ENCODE measurements around the gene KRTAP12-1.

The KRTAP12-1 gene

GRCh38 chr21:44723177-44724131, 41.5 kb upstream of the KRTAP12-1 start:
- Histone ChIP-seq H3K36me3 (ENCODE audit: control insufficient read depth, insufficient read depth, low read length) (no peaks in the 10 kb centered on the region), H3K9ac (ENCODE audit: low read depth, low read length) (0 out of 2 replicates have a peak overlapping the region, but pooled peaks have one; percentile 14), H3K27ac (ENCODE audit: low read depth, low read length) (peak overlapping the region; percentile 20), H3K4me3 (ENCODE audit: low read depth, low read length) (peak overlapping the region; percentile 29; the same call in 1 of the 2 replicates), H3K4me1 (ENCODE audit: control insufficient read depth, insufficient read depth, low read length) (peaks cover 21% of the 10 kb centered on the region), H3K9me3 (ENCODE audit: control insufficient read depth, insufficient read depth, low read length) (no peaks in the 10 kb centered on the region), H3K27me3 (ENCODE audit: control insufficient read depth, insufficient read depth, low read length) (peaks cover 17% of the 10 kb centered on the region)

DNA sequence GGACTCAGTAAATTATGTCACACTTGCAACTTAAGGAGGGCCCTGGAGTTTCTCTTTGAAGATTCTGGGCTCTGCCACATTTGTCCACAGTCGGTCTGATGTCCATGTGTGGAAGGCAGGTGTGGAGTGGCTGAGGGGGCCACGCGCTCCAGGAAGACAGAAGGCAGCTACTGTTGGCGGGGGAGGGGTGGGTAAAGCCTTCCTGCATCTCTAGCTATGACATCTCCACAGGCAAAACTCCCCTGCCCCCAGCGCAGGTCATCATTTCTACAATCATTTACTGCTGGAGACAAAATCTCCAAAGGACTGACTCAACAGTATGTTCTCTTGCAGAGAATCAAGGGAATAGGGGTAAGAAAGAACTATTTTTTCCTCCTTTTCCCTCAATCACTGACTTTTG, 40.8 kb upstream of the KRTAP12-1 start:
- H3K9me3 ChIP-seq (ENCODE audit: control insufficient read depth, insufficient read depth, low read length), result no peaks in the 10 kb centered on the region
- H3K36me3 ChIP-seq (ENCODE audit: control insufficient read depth, insufficient read depth, low read length), result no peaks in the 10 kb centered on the region
- no peak overlapping the region for H3K9ac ChIP-seq (ENCODE audit: low read depth, low read length)
- peaks cover 28% of the 10 kb centered on the region for H3K4me1 ChIP-seq (ENCODE audit: control insufficient read depth, insufficient read depth, low read length)
- H3K27ac ChIP-seq (ENCODE audit: low read depth, low read length), result peak overlapping the region; percentile 20
- no peak overlapping the region for H3K4me3 ChIP-seq (ENCODE audit: low read depth, low read length)
- H3K27me3 ChIP-seq (ENCODE audit: control insufficient read depth, insufficient read depth, low read length), result peaks cover 17% of the 10 kb centered on the region

DNA sequence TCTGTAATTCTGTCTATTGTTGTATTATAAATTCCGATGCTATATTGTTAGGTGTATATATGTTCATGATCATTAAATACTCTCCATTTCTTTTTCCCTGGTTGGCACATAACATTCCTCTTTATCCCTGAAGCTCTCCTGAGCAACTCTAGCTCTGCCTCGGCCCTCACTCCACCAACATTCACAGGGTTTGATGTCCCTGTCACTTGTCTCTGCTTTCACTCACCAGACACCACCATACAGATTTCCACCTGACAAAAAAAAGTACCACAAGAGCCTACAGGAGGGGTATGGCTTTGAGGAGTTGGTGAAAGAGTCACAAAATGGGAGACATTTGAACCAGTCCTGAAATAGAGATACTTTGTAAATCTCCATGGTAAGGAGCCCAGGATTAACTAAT, 38.2 kb upstream of the KRTAP12-1 start:
- Histone ChIP-seq H3K27me3 (ENCODE audit: control insufficient read depth, insufficient read depth, low read length) (peaks cover 20% of the 10 kb centered on the region), H3K4me3 (ENCODE audit: low read depth, low read length) (no peak overlapping the region), H3K36me3 (ENCODE audit: control insufficient read depth, insufficient read depth, low read length) (no peaks in the 10 kb centered on the region), H3K9ac (ENCODE audit: low read depth, low read length) (no peak overlapping the region), H3K9me3 (ENCODE audit: control insufficient read depth, insufficient read depth, low read length) (no peaks in the 10 kb centered on the region), H3K27ac (ENCODE audit: low read depth, low read length) (no peak overlapping the region), H3K4me1 (ENCODE audit: control insufficient read depth, insufficient read depth, low read length) (peaks cover 30% of the 10 kb centered on the region)

GRCh38 chr21:44718571-44718970, 36.6 kb upstream of the KRTAP12-1 start:
- peaks cover 26% of the 10 kb centered on the region for H3K27me3 ChIP-seq (ENCODE audit: control insufficient read depth, insufficient read depth, low read length)
- no peak overlapping the region for H3K4me3 ChIP-seq (ENCODE audit: low read depth, low read length)
- H3K9ac ChIP-seq (ENCODE audit: low read depth, low read length), result no peak overlapping the region
- peaks cover 35% of the 10 kb centered on the region for H3K4me1 ChIP-seq (ENCODE audit: control insufficient read depth, insufficient read depth, low read length)
- no peak overlapping the region for H3K27ac ChIP-seq (ENCODE audit: low read depth, low read length)
- no peaks in the 10 kb centered on the region for H3K9me3 ChIP-seq (ENCODE audit: control insufficient read depth, insufficient read depth, low read length)
- H3K36me3 ChIP-seq (ENCODE audit: control insufficient read depth, insufficient read depth, low read length), result no peaks in the 10 kb centered on the region

- Histone ChIP-seq H3K27me3 (ENCODE audit: control insufficient read depth, insufficient read depth, low read length) (peaks cover 26% of the 10 kb centered on the region), H3K36me3 (ENCODE audit: control insufficient read depth, insufficient read depth, low read length) (no peaks in the 10 kb centered on the region), H3K27ac (ENCODE audit: low read depth, low read length) (no peak overlapping the region), H3K4me1 (ENCODE audit: control insufficient read depth, insufficient read depth, low read length) (peaks cover 33% of the 10 kb centered on the region), H3K4me3 (ENCODE audit: low read depth, low read length) (no peak overlapping the region), H3K9ac (ENCODE audit: low read depth, low read length) (no peak overlapping the region), H3K9me3 (ENCODE audit: control insufficient read depth, insufficient read depth, low read length) (no peaks in the 10 kb centered on the region)
Observed at GRCh38 chr21:44718093-44718492, 36.1 kb upstream of the KRTAP12-1 start.

GRCh38 chr21:44716984-44717383, 35.0 kb upstream of the KRTAP12-1 start:
- Histone ChIP-seq H3K27ac (ENCODE audit: low read depth, low read length) (no peak overlapping the region), H3K9ac (ENCODE audit: low read depth, low read length) (no peak overlapping the region), H3K4me3 (ENCODE audit: low read depth, low read length) (no peak overlapping the region), H3K36me3 (ENCODE audit: control insufficient read depth, insufficient read depth, low read length) (no peaks in the 10 kb centered on the region), H3K9me3 (ENCODE audit: control insufficient read depth, insufficient read depth, low read length) (no peaks in the 10 kb centered on the region), H3K27me3 (ENCODE audit: control insufficient read depth, insufficient read depth, low read length) (peaks cover 31% of the 10 kb centered on the region), H3K4me1 (ENCODE audit: control insufficient read depth, insufficient read depth, low read length) (peaks cover 35% of the 10 kb centered on the region)

GRCh38 chr21:44714905-44715304, 32.9 kb upstream of the KRTAP12-1 start:
- H3K9me3 ChIP-seq (ENCODE audit: control insufficient read depth, insufficient read depth, low read length), result no peaks in the 10 kb centered on the region
- no peak overlapping the region for H3K27ac ChIP-seq (ENCODE audit: low read depth, low read length)
- H3K36me3 ChIP-seq (ENCODE audit: control insufficient read depth, insufficient read depth, low read length), result no peaks in the 10 kb centered on the region
- H3K4me3 ChIP-seq (ENCODE audit: low read depth, low read length), result no peak overlapping the region
- H3K27me3 ChIP-seq (ENCODE audit: control insufficient read depth, insufficient read depth, low read length), result peaks cover 51% of the 10 kb centered on the region
- peaks cover 50% of the 10 kb centered on the region for H3K4me1 ChIP-seq (ENCODE audit: control insufficient read depth, insufficient read depth, low read length)
- no peak overlapping the region for H3K9ac ChIP-seq (ENCODE audit: low read depth, low read length)

- Histone ChIP-seq H3K4me3 (ENCODE audit: low read depth, low read length) (no peak overlapping the region), H3K27me3 (ENCODE audit: control insufficient read depth, insufficient read depth, low read length) (peaks cover 62% of the 10 kb centered on the region), H3K36me3 (ENCODE audit: control insufficient read depth, insufficient read depth, low read length) (no peaks in the 10 kb centered on the region), H3K9me3 (ENCODE audit: control insufficient read depth, insufficient read depth, low read length) (no peaks in the 10 kb centered on the region), H3K27ac (ENCODE audit: low read depth, low read length) (no peak overlapping the region), H3K4me1 (ENCODE audit: control insufficient read depth, insufficient read depth, low read length) (peaks cover 60% of the 10 kb centered on the region), H3K9ac (ENCODE audit: low read depth, low read length) (no peak overlapping the region)
Observed at GRCh38 chr21:44713846-44714245, 31.9 kb upstream of the KRTAP12-1 start.

- H3K27me3 ChIP-seq (ENCODE audit: control insufficient read depth, insufficient read depth, low read length), result peaks cover 69% of the 10 kb centered on the region
- peaks cover 59% of the 10 kb centered on the region for H3K4me1 ChIP-seq (ENCODE audit: control insufficient read depth, insufficient read depth, low read length)
- no peaks in the 10 kb centered on the region for H3K36me3 ChIP-seq (ENCODE audit: control insufficient read depth, insufficient read depth, low read length)
- no peak overlapping the region for H3K27ac ChIP-seq (ENCODE audit: low read depth, low read length)
- no peak overlapping the region for H3K4me3 ChIP-seq (ENCODE audit: low read depth, low read length)
- no peak overlapping the region for H3K9ac ChIP-seq (ENCODE audit: low read depth, low read length)
- H3K9me3 ChIP-seq (ENCODE audit: control insufficient read depth, insufficient read depth, low read length), result no peaks in the 10 kb centered on the region
Observed at GRCh38 chr21:44713130-44713529, 31.2 kb upstream of the KRTAP12-1 start.

- Histone ChIP-seq H3K4me1 (ENCODE audit: control insufficient read depth, insufficient read depth, low read length) (peaks cover 59% of the 10 kb centered on the region), H3K9me3 (ENCODE audit: control insufficient read depth, insufficient read depth, low read length) (no peaks in the 10 kb centered on the region), H3K27me3 (ENCODE audit: control insufficient read depth, insufficient read depth, low read length) (peaks cover 75% of the 10 kb centered on the region), H3K36me3 (ENCODE audit: control insufficient read depth, insufficient read depth, low read length) (no peaks in the 10 kb centered on the region), H3K27ac (ENCODE audit: low read depth, low read length) (no peak overlapping the region), H3K9ac (ENCODE audit: low read depth, low read length) (no peak overlapping the region), H3K4me3 (ENCODE audit: low read depth, low read length) (peak overlapping the region; percentile 56)
Observed at GRCh38 chr21:44712203-44713028, 30.5 kb upstream of the KRTAP12-1 start.
